Mesenteric fat pad (tissue), 1 donor: ENCODE data around the gene HID1. TPM values are rescaled to one million over a fixed set of nuclear protein-coding genes. Genes with fewer than 3 reads are reported as not detected.
"Not testable (repeated sequence)": the region's sequence is repeated elsewhere in the genome, so short reads cannot be mapped to it uniquely, and the experiment has no call there.

Source experiments
- DNase-seq: peaks from one replicate; pipeline ENCODE4 v3.0.0-alpha.2; 2020; ENCODE audit warnings: low spot score
- total RNA-seq: library from RNA; stranded (reverse); fragmentation: NEBNext Ultra II Directional; extraction: Animal tissue kit (Norgen Biotek cat#: 25700); gene quantifications from one replicate; pipeline ENCODE4 v1.2.1, GENCODE V29; 2021
- donor health status: DM: yes; HTN: yes; CAD: no.

Gene HID1
- total RNA-seq, 1 donor from 2014 or later = 14.4 TPM

DNA sequence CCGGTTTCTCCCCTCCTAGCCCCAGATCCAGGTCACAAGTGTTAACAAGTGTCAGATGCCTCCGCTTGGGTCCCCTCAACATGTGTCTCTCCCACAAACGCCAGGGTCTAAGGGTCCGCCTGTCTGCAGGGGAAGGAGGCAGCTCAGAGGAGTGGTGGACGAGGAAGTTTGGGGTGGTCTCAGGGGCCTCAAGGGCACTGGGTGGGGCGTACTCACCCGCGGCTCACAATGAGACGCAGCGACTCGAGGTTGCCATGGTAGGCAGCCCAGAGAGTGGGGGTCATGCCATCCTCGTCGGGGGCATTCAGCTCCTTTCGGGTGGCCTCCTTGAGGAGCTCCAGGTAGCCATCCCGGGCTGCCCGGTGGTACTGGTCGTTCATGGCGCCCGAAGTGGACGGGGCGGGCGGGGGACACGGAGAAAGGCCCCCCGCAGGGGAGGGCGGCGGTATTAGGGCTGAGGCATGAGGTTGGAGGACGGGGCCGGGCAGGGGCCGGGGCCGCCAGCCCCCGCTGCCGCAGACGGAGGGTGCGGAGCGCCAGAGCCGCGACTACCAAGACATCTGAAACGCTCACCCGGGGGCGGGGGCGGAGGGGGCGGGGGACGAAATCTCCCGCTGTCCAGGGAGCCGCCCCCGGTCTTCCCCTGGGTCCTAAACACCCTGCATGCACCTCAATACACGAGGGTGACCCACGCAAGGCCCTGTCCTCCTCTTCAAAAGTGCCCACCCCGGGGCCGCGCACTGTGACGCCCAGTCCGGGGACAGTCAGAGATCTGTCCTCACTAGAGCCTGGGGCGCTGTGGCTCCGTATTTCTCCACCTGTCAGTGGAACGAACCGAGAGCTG is 49.6 kb downstream of the HID1 start, which contains the start of gene USH1G:
Gene USH1G, minus strand, starts transcription at position 562 of the 844 bp plus-strand sequence. Its CDS starts 182 bp downstream, at position 380.
- DNase-seq = no peak

DNA sequence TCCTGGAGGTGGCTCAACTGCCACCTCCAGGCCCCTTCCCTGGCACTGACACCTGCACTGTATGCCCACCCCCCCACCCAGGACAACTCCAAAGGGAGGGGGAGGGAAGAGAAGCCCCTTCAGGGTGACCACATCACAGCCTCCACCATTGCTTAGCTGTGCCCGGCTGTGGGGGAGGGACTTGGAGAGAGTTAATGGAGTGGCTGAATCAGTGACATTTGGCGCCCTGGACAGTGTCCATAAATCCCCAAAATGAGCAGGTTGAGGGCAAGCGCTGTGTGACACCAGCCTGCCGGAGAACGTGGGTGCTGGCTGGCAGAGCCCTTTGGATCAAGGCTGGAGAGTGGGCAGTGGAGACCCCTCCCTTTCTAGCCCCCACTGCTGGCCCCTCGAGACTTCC is 50.4 kb downstream of the HID1 start:
- DNase-seq = no peak

DNA sequence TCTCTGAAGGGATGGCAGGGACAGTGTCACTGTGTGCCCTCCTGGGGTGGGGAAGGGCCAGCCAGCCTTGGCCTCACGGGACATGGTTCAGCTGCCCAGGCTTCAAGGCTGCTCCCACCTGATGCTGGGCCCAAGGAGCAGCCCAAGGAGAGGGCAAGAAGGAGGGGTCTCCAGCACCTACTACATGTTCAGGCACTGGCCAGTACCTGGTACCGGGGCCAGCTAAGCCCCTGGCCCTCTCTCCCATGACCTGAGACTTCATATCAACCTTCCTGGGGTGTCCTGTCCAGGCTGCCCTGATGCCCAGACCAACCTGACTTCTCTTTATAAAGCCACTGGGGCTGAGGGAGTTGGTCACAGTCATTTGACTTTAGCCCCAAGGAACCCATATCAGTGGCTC is 50.8 kb downstream of the HID1 start:
- no peak for DNase-seq

DNA sequence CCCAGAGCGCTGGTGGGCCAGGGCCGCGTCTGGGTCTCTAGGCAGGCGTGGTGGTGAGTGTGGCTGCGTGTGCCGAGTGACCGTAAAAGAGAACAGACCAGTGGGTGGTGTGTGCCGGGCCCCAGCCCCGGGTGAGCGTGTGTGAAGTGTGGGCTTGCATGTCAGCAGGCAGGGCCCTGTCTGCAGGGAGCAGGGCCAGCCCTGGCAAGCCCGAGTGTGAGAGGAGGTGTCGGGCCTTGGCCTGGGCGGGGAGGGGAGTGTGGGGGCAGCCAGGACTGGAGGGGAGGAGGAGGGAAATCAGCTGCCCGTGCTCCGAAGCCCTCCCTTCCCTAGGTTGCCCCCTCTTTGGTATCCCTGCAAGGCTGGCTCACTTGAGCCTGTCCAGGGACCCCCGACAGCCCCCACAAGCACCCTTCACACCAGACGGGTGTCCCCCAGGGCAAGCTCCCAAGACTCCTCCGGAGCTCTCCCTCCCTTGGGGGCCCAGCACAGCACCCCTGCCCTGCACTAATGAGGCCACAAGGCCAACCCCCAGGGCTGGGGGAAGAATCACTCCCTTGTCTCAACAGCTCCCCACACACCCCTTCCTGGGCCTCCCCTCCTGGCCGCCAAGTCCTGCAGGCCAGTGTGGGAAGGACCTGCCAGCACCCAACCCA is 51.4 kb downstream of the HID1 start:
- no peak for DNase-seq

DNA sequence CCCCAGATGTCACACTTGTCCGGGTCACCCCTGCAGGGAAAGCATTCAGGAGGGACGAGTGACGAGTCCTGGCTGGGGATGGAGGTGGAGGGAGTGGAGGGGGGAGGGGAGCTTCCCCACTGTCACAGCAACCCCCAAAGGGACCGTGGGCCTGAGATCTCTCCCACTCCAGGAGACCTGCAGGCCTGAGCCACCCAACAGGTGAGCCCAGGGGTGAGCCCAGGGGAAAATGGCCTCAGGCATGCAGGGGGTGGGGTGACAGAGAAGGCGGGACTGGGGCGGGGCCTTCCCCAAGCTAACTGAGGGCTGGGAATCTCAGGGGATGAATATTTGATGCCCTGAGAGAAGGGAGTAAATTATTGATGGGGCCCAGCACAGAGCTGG is 51.9 kb downstream of the HID1 start:
- DNase-seq = no peak

DNA sequence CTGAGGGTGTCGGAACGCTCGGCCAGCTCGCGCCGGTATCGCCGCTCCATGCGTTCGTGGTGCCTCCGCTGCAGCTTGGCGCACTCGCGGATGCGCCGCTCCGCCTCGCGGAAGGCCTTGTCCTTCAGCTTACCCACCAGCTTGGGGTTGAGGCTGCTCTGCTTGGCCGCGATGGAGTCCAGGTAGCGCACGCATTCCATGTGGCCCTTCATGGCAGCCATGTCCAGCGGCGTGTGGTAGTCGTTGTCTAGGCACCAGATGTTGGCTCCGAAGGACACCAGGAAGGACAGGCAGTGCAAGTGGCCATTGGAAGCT is 52.3 kb downstream of the HID1 start:
- no peak for DNase-seq

DNA sequence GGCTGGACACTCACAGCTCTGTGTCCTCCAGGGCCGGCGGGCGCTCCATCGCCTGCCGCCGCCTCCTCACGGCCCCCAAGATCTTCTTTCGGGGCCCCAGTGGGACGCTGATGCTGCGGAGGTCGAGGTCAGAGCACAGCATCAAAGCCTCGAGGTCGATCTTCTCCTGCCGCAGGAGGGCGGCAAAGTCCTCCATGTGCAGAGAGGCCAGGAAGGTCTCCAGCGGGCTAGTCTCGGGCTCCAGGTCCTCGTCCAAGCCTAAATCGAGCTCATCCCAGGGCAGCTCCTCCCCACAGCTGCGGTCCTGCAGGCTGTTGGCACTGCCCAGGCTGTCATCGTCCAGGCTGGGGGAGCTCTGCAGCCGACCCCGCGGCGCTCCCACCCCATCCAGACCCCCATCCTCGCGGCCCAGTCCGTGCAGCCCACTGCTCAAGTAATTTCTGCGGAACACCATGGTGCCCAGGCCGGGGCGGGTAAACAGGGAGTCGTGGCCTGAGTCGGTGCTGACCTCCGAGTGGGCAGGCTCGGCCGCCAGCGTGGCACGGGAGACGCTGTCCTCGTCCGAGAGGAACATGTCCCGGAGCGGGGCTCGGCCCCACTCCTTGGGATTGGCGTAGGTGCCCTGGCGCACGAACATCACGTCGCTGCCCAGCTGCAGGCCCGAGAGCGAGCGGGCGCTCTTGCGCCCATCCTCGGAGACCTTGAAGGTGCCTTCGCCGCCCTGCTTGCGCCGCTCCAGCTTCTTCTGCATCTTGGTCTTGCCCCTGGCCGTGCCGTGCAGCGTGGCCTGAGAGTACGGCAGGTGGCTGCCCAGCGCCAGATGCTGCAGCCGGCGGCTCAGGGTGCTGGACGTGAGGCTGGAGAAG is 52.9 kb downstream of the HID1 start:
- DNase-seq = no peak

DNA sequence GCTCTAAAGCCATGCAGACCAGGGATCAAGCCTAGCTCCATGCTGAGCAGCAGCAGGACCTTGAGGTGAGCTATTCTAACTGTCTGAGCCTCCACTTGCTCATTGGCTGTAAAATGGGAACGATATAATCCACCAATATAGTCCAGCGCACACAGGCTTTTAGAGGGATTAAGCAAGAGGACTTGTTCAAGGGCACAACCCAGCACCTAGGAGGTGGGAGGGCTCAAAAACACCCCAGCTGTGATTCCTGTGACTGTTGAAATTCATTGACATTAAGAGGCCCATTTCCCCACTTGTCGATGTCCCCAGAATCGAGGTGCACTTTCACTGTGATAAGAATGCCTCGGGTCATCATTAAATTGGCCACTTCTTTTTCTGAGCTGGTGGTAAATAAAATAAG is 53.7 kb downstream of the HID1 start:
- no peak for DNase-seq

DNA sequence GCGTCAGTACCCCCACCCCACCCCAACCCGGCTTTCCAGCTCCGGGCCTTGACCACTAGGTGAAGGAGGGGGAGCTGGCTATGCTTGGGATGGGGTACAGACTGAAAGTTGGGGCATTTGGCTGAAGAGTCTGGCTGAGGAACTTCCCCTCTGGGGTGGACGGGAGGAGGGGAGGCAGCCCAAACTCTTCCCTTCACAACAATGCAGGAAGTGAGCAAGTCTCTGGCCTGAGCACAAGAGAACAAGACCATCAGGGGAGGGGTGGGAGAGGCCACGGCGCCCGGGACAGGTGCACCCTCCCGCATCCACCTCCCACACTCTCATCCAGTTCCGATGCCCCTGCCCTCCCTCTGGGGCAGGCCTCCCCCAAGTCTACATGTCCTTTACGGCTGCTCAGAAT is 55.1 kb downstream of the HID1 start:
- no peak for DNase-seq

DNA sequence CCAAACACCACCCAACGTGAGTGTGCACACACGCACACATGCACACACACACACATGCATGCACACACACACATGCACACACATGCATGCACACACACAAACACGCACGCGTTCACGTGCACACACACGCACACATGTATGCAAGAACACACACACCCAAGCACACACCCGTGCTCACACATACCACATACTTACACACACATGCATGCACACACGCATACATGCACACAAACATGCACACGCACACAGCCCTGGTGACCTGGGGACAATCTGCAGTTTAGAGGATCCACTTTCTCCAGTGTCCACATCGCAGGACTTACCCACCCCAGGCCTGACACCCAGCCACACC is 55.7 kb downstream of the HID1 start:
- DNase-seq = no peak

DNA sequence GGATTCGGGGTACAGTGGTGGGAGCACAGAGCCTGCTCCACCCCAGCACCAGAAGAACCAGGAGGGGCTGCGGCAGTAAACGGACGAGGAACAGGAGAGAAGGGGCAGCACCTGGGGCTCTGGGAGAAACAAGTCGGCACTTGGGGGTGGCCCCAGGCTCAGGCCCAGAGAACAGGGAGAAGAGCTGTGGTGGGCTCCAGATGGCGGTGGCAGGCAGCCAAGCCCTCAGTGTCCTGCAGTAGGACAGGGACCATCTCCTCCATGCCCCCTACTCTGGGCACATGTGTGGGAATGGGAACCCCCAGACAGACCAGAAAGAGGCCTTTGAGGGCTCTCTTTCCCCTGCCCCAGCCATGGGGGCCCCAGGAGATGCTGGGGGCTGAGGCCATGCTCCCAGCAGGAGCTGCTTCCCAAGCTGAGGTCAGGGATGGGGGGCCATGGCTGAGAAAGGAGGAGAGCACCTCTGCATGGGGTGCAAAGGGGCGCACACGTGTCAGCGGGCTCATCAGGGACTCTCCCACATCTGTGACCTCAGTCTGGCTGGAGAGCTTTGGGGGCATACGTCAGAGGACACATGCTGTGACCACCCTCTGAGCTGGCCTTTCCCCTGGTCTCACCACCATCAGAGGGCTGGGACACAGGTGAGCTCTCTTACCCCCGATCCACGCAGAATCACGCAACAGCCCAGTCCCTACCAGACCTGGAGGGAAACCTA is 56.3 kb downstream of the HID1 start:
- DNase-seq = no peak

DNA sequence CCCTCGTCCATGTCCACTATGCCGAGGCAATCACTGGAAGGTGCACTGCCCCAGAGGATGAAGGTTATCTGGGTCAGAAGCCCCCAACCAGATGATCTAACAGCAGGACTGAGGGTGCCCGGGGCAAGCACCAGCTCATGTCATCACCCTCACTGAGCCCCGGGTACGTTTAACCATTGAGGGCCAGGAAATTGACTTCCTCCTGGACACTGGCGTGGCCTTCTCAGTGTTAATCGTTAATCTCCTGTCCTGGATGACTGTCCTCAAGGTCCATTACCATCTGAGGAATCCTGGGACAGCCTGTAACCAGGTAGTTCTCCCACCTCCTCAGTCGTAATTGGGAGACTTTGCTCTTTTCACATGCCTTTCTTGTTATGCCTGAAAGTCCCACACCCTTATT is 61.1 kb downstream of the HID1 start:
- DNase-seq = not testable (repeated sequence)

DNA sequence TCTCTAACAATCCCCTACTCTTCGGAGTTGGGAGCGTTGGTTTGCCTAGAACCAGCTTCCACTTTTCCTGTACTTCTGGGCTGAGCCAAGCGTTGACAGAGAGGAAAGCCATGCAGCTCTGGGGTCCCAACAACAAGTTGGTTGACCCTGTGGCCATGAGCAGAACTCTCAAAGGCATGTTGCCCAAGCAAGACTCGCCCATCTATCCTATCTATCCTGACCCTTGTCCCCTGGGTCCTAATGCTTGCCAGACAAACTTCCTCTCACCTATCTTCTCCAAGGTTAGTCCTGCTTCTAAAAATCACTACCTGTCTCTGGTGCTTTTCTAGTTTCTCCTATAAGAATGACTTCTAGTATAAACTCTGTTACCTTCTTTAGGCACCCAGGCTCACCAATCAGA is 63.5 kb downstream of the HID1 start:
- DNase-seq = not testable (repeated sequence)

DNA sequence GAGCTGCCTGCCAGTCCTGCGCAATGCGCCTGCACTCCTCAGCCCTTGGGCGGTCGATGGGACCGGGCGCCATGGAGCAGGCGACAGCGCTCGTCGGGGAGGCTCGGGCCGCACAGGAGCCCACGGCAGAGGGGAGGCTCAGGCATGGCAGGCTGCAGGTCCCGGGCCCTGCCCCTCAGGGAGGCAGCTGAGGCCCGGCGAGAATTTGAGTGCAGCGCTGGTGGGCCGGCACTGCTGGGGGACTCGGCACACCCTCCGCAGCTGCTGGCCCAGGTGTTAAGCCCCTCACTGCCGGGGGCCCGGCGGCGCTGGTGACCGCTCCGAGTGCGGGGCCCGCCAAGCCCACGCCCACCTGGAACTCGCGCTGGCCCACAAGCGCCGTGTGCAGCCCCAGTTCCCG is 65.5 kb downstream of the HID1 start:
- DNase-seq = no peak

DNA sequence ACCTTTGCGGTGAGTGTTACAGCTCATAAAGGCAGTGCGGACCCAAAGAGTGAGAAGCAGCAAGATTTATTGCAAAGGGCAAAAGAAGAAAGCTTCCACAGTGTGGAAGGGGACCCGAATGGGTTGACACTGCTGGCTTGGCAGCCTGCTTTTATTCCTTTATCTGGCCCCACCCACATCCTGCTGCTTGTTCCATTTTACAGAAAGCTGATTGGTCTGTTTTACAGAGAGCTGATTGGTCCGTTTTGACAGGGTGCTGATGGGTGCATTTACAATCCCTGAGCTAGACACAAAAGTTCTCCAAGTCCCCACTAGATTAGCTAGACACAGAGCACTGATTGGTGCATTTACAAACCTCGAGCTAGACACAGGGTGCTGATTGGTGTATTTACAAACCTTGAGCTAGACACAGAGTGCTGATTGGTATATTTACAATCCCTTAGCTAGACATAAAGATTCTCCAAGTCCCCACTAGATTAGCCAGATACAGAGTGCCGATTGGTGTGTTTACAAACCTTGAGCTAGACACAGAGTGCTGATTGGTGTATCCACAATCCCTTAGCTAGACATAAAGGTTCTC is 66.3 kb downstream of the HID1 start:
- not testable (repeated sequence) for DNase-seq

DNA sequence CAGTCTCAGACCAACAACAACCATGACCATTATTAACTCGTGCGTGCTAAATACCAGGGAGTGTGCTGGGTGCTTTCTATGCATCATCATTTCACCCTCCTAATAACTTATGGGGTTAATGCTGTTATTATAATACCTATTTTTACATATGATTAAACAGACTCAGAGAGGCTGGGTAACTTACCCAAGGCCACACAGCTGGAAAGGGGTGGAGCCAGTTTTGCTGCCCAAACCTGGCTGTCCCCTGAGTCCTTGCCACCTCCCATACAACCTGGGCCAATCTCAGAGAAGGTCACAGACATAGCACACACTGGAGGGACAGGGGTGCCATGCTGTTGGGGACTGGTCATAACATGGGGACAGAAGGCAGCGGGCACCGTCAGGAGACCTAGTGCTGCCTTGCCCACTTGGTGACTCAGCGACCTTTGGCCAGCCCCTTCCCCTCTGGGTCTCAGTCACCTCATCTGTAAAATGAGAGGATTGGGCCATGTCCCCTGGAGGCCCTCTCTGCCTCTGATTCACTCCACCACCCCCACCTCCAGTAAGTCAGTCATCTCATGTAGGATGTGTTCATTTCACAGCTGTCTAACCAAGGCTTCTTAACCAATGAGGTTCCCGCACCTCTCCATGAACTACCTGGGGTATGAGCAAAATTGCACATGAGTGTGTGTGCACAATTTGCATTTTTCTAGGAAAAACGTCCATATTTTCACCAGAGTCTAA is 67.7 kb downstream of the HID1 start:
- no peak for DNase-seq

DNA sequence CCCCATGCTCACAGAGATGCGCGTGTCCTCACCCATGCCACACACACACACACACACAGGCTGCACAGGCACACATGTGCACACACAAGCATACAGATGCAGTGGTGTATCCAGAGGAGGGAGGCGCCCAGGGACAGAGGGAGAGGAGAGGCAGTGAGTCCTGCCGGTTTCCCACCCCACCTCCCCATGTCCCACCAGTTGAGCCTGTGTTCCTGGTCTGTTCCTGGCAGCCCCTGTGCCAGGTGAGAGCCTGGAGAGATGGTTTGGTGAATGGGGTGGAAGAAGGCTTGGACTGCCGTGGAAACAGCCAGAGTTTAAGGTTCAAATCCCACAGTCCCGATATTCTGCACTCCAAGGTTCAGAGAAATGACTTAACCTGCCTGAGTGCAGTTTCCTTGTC is 68.9 kb downstream of the HID1 start:
- DNase-seq = no peak

DNA sequence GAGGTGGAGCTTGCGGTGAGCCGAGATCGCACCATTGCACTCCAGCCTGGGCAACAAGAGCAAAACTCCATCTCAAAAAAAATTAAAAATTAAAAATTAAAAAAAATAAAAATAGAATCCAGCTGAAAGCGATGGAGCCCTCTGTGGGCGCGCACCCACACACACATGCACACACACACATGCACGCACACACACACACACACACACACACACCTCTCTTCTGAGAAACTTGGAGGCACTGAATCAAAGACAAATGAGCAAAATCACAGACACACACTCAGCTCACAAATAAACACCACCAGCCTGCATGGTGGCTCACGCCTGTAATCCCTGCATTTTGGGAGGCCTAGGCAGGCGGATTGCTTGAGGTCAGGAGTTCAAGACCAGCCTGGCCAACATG is 69.5 kb downstream of the HID1 start:
- DNase-seq = no peak

DNA sequence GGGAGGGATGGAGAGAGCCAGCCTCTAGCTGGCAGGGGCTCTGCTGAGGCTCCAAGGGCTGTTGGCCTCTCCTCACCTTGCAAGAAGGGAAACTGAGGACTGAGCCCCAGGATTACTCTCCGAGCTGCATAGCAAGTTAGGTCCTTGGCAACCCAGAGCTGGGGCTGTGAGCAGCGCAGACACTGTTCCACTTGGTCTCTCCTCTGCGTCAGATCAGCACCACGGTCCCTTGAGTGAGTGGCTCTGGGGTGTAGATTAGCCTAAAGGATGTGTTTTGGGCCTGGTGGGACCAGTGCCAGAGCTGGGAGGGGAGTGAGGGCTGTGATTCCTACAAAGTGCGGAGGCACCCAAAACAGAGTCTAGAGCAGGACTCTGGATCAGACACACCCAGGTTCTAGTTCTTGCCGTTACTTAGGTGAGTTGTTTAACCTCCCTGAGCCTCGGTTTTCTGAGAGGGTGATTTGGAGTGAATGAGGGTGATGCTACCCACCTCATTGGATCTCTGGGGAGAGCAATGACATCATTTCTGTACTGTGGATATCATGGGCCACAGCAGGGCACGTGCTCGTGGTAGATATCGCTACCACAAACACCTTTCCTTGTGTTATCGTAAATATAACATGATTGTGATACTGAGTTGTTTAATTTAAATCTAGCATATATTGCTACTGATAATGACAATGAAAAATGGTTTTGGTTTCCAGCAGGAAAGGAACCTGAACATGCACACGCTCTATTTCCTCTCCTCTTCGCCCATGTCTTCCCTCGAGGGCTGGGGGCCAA is 71.0 kb downstream of the HID1 start:
- DNase-seq = no peak
